Measurements from ENCODE around the gene RANBP9. TPM values are rescaled to one million over a fixed set of nuclear protein-coding genes. Genes with fewer than 3 reads are reported as not detected.

Gene RANBP9
- total and polyA plus RNA-seq, 2 experiments from 2014 or later = 24.2 to 36.1 TPM

GRCh38 chr6:13577926-13578325, 133.7 kb downstream of the RANBP9 start:
- no peak for DNase-seq (ENCODE audit: low spot score)
- no peak overlapping the region for H3K27ac ChIP-seq
- no peaks in the 10 kb centered on the region for H4K20me1 ChIP-seq (ENCODE audit: insufficient read depth, poor library complexity, severe bottlenecking)
- H3K27me3 ChIP-seq = no peaks in the 10 kb centered on the region
- no peaks in the 10 kb centered on the region for H3K9me2 ChIP-seq (replicated peaks; ENCODE audit: insufficient read depth)
- H3K4me2 ChIP-seq = no peak overlapping the region
- H2AFZ ChIP-seq = no peak overlapping the region
- TF ChIP-seq EZH2 (IDR thresholded peaks at IDR 0.05; ENCODE audit: borderline replicate concordance) (no peak), CTCF (IDR thresholded peaks at IDR 0.05; ENCODE audit: poor library complexity) (no peak), EZH2phosphoT487 (IDR thresholded peaks at IDR 0.05; ENCODE audit: low read depth, severe bottlenecking, unreplicated experiment) (no peak)
- H3K4me3 ChIP-seq = no peak overlapping the region
- no peaks in the 10 kb centered on the region for H3K36me3 ChIP-seq (replicated peaks; ENCODE audit: insufficient read depth, low read depth)
- WGBS (ENCODE audit: low lambda C conversion rate, missing lambda C conversion rate) = 92% methylated on average over 3 of the region's 3 CpGs
- H3K9me3 ChIP-seq (ENCODE audit: low read depth) = no peaks in the 10 kb centered on the region
- H3K4me1 ChIP-seq (ENCODE audit: insufficient read depth) = peaks cover 10% of the 10 kb centered on the region
- H3K79me2 ChIP-seq = peaks cover 22% of the 10 kb centered on the region

- Histone ChIP-seq H3K4me3 (no peak overlapping the region), H2AFZ (no peak overlapping the region), H3K9me2 (replicated peaks; ENCODE audit: insufficient read depth) (no peaks in the 10 kb centered on the region), H3K4me2 (peak overlapping the region; percentile 82), H3K4me1 (ENCODE audit: insufficient read depth) (peaks cover 10% of the 10 kb centered on the region), H3K27me3 (no peaks in the 10 kb centered on the region), H4K20me1 (ENCODE audit: insufficient read depth, poor library complexity, severe bottlenecking) (no peaks in the 10 kb centered on the region), H3K36me3 (replicated peaks; ENCODE audit: insufficient read depth, low read depth) (no peaks in the 10 kb centered on the region), H3K79me2 (peaks cover 22% of the 10 kb centered on the region), H3K27ac (peak overlapping the region; percentile 98), H3K9me3 (ENCODE audit: low read depth) (no peaks in the 10 kb centered on the region)
- no peak for TF ChIP-seq EZH2 (IDR thresholded peaks at IDR 0.05; ENCODE audit: borderline replicate concordance)
- TF ChIP-seq CTCF (IDR thresholded peaks at IDR 0.05; ENCODE audit: poor library complexity) = no peak
- TF ChIP-seq EZH2phosphoT487 (IDR thresholded peaks at IDR 0.05; ENCODE audit: low read depth, severe bottlenecking, unreplicated experiment) = no peak
- DNase-seq (ENCODE audit: low spot score) = no peak
- 96% methylated on average over 3 of the region's 3 CpGs for WGBS (ENCODE audit: low lambda C conversion rate, missing lambda C conversion rate)
Measured at GRCh38 chr6:13576017-13576416, 135.6 kb downstream of the RANBP9 start.

GRCh38 chr6:13575377-13575775, 136.3 kb downstream of the RANBP9 start:
- 32% methylated on average over 3 of the region's 3 CpGs for WGBS (ENCODE audit: low lambda C conversion rate, missing lambda C conversion rate)
- Histone ChIP-seq H3K9me2 (replicated peaks; ENCODE audit: insufficient read depth) (no peaks in the 10 kb centered on the region), H3K27me3 (no peaks in the 10 kb centered on the region), H3K4me1 (ENCODE audit: insufficient read depth) (peaks cover 10% of the 10 kb centered on the region), H4K20me1 (ENCODE audit: insufficient read depth, poor library complexity, severe bottlenecking) (no peaks in the 10 kb centered on the region), H3K4me3 (peak overlapping the region; percentile 84), H3K36me3 (replicated peaks; ENCODE audit: insufficient read depth, low read depth) (no peaks in the 10 kb centered on the region), H3K27ac (peak overlapping the region; percentile 98), H2AFZ (peak overlapping the region; percentile 75), H3K4me2 (peak overlapping the region; percentile 82), H3K79me2 (peaks cover 22% of the 10 kb centered on the region), H3K9me3 (ENCODE audit: low read depth) (no peaks in the 10 kb centered on the region)
- no peak for DNase-seq (ENCODE audit: low spot score)
- TF ChIP-seq CTCF (IDR thresholded peaks at IDR 0.05; ENCODE audit: poor library complexity) = peak; percentile 90
- no peak for TF ChIP-seq EZH2phosphoT487 (IDR thresholded peaks at IDR 0.05; ENCODE audit: low read depth, severe bottlenecking, unreplicated experiment)
- no peak for TF ChIP-seq EZH2 (IDR thresholded peaks at IDR 0.05; ENCODE audit: borderline replicate concordance)

Measured in hepatocyte (in vitro differentiated cells).